T-helper 1 cell (primary cell): Measurements from ENCODE around the gene SND1.
"Not testable (repeated sequence)": the region's sequence is repeated elsewhere in the genome, so short reads cannot be mapped to it uniquely, and the experiment has no call there.

Experiments
- DNase-seq, 5 donors: peaks; one replicate each; pipeline ENCODE4 v3.0.0-alpha.2; 2012 to 2020

SND1 gene

GRCh38 chr7:127653396-127653795, 1.4 kb downstream of the SND1 start:
- DNase-seq: no peak

DNA sequence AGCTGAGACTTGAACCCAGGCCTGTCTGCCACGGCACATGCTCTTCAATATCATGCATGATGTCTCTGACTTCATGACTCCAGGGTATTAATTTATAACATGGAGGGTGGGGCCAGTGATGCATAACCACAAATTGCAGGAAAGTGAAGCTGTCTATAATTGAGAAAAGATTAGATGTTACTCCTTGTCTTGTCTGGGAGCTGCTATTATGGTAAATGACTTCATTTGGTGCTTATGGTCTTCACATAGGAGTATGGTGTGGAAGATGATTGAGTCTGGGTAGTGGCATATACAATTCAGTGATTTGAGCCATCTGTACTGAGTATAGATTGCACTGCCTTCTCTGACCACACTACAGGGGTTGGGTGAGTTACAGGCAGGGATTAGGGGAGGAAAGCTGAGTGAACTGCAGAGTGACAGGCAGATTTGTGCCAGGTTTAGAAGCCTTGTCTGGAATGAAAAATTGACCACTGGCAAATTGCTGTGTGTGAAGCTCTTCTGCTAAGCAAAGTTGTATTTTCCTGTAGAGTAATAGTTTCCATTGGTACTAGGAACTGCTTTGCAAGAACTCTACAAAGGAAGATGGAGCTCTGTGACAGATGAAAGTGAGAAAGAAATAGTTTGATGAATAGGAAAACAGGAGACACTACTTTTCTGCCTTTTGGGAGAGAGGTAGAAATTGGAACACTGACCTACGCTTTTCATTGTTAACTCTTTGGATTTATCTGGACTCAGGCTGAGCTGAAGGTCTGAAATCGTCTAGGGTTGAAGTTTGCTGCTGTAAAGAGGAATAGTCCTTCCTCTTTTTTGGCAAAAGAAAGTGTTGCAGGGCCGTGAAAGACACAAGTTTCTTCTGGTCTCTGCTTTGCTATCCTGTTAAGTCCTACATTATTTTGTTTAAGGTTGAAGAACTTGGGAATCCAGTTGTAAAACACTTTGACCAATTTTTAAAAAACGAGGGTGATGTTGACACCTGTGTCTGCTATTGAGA, 2.7 kb downstream of the SND1 start:
- peak in 1 of 5 donors; percentile 12 for DNase-seq

DNA sequence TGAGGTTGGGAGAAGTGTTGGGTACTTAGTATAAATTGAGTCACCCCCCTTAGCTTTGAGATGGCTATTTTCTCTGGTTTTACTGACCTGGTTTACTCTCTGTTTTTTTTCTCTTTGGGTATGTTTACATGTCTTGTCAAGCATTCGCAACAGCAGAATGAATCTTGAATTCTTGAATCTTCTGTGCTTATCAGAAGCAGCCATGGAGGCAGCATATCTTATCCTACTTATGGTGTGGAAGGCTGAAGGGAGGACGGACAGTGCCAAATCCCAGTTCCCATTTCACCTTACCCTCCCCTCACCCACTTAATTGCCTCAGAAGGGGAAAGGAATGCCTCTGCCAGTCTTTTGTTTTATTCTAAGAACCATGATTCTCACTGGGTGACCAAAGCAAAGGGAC, 3.7 kb downstream of the SND1 start:
- DNase-seq: no peak

DNA sequence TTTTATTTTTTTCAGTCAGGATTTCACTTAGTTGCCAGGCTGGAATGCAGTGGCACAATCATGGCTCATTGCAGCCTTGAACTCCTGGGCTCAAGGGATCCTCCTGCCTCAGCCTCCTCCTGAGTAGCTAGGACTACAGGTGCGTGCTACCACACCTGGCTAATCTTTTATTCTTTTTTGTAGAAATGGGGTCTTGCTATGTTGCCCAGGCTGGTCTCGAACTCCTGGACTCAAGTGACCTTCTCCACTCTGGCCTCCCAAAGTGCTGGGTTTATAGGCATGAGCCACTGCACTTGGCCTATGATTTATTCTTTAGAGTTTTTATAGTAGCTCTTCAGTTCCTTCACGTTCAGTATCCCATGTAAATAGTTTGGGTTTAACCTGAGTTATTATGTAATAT, 5.5 kb downstream of the SND1 start:
- DNase-seq: no peak

DNA sequence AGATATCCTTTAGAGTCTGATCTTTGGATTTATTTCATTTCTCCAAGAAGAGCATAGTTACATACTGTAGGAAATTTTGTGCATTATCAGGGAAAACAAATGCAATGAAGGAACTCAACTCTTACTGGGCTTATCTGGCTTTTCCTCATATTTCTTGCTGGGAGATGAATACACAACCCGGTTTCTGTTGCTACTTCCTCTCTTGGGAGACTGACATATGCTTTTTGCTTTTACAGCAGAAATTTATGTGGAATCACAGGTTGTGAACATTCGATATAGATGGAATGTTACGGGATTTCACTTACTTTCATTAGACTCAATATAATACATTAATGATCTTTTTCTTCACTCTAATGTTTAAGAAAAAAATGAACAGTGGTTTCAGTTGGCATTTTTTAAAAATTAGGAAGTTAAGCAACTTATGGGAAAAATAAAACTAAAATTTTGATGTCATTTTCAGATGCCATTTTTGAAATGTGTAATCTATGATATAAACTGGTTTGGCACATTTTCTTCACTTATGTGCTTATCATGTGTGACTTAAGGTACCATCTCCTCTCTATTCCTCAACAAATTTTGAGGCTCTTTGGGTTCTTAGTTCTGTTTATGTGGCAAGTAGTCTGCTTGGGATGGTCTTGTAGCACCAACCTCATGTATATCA, 7.1 kb downstream of the SND1 start:
- DNase-seq: no peak

- no peak for DNase-seq
Measured at GRCh38 chr7:127665922-127666321, 13.9 kb downstream of the SND1 start.

DNA sequence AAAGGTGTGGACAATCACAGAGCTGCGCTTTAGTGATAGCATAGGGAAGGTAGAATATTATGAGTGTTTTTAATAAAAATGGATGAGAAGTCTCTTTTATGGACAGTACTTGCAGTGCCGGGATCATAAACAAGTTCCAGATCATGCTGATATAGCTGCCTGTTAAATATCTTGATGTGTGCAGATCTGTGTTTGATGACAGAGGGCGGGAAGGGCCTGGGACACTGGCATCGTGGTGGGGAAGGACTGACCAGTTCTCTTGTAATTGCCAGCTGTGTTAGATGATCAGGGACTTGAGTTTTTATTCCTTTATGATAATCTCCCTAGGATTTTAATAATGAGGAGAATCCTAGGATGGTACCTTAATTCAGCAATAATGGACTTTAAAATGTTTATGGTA, 14.6 kb downstream of the SND1 start:
- no peak for DNase-seq

DNA sequence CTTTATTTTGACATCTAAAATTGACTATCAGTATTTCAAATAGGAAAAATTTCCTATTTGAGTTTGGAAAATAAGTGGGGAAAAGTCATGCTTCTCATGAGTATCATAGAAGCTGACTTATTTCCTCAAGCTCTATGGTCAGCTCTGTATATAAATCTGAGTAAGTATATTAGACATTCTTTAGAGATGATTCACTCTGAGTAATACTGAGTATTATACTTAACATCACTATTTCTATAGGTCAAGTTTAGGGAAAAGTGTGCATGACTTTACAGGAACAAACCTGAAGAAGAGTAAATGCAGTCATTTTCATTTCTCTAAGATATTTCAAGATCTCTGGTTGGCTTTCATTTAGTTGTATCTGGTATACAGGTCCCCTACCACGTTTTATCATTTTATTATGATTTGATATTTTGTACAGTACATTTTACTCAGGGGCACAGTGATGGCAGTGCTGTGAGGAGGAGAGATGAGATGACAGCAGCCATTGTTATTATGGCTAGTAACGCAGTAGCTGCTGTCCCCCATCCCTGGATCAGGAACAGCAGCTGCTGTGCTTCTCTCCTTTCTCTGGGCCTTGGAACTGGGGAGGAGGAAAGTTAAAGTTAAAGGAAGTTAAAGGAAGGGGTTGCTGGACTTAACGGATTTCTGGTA, 15.2 kb downstream of the SND1 start:
- no peak for DNase-seq

GRCh38 chr7:127667759-127668530, 16.0 kb downstream of the SND1 start:
- DNase-seq: no peak

DNA sequence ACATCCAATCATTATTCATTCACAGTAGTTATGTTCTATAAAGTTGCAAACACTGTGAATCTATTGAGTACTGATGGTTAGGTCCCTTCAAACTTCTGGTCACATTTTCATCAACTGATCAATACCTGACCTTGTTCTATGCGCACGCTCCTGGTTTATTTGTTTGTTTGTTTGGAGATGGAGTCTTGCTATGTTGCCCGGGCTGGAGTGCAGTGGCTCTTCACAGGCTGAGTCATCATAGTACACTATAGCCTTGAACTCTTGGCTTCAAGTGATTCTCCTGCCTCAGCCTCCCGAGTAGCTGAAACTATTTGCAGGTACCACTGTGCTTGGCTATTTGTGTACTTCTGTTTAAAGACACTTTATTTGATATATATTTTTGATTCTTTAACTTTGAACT, 19.3 kb downstream of the SND1 start:
- no peak for DNase-seq

GRCh38 chr7:127673902-127674301, 21.9 kb downstream of the SND1 start:
- no peak for DNase-seq

- no peak for DNase-seq
Measured at GRCh38 chr7:127674361-127674760, 22.4 kb downstream of the SND1 start.

- not testable (repeated sequence) for DNase-seq
Measured at GRCh38 chr7:127674923-127675322, 22.9 kb downstream of the SND1 start.

- DNase-seq: no peak
Measured at GRCh38 chr7:127675721-127676120, 23.7 kb downstream of the SND1 start.

DNA sequence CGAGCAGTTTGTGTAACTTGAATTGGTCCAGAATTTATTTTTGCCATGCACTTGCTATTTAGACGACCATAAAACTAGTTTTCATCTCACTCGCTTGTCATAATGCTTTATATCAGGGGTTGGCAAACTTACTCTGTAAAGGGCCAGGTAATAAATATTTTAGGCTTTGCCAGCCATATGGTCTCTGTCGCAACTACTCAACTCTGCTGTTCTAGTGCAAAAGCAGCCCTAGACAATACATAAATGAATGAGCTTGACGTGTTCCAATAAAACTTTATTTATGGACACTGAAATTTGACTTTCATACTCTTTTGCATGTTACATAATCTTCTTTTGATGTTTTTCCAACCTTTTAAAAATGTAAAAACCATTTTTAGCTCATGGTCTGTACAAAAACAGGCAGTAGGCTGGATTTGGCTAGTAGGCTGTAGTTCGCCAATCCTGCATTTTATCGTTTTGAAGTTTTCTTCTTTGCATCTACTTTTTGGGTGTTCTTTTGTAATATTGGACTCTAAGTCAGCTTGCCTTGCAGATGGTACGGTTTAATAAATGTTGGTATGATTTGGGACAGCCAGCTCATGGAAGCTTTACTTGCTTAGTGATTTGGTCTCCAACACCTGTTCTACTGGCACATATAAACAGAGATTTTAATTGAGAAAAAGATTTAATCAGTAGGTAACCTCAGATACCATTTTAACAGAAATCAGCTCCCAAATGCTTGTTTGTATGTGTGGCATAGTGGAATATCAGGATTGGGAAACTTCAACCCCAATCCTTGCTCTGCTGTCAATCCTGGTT, 25.6 kb downstream of the SND1 start:
- no peak for DNase-seq

- DNase-seq: no peak
Measured at GRCh38 chr7:127678337-127678736, 26.3 kb downstream of the SND1 start.

DNA sequence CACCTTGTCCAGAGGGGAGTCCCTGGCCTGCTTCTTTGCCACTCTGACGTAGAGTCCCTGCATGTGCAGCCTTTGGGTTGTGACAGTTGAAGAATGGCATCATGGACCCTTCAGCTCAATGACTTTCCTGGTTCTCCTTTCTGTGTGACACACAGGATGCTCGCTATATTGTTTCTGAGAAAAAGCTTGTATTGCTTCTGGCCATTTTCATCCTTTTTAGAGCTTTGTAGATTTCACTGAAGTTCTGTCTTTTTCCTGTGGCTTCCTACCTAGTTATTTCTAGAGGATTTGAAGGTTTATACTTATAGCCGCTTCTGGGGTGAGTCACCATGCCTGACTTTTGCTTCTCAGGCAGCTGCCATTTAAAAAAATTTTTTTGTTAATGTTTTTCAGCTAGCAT, 27.0 kb downstream of the SND1 start:
- DNase-seq: peak in 1 of 5 donors; percentile 70

DNA sequence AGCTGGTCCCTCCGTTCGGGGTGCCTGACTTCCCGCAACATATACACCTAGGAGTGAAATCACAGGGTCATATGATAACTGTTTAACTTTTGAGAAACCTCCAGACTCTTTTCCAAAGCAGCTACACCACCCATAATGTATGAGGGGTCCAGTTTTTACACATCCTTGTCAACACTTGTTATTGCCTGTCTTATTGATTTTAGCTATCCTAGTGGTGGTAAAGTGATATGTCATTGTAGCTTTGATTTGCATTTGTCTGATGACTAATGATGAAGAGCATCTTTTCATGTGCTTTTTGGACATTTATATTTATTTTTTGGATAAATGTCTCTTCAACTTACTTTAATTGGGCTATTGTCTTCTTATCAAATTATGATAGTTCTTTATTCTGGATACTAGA, 29.0 kb downstream of the SND1 start:
- DNase-seq: no peak

DNA sequence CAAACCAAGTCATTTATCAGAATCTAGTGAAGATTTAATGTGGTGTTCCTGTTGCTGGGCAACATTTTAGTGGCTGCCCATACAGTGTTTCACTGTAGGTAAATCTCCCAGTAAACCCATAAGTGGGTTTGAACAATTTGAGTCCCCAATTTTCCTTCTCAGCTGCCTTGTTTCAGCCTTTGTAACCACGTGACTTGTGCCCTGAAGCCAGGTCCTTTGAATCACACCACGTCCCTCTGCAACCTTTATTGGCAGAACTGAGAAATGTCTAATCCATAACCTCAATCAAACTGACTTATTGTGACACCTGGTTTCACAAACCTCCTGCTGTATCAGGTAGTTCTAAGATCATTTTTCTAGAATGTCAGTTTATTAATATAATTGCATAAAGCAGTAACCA, 30.1 kb downstream of the SND1 start:
- no peak for DNase-seq

DNA sequence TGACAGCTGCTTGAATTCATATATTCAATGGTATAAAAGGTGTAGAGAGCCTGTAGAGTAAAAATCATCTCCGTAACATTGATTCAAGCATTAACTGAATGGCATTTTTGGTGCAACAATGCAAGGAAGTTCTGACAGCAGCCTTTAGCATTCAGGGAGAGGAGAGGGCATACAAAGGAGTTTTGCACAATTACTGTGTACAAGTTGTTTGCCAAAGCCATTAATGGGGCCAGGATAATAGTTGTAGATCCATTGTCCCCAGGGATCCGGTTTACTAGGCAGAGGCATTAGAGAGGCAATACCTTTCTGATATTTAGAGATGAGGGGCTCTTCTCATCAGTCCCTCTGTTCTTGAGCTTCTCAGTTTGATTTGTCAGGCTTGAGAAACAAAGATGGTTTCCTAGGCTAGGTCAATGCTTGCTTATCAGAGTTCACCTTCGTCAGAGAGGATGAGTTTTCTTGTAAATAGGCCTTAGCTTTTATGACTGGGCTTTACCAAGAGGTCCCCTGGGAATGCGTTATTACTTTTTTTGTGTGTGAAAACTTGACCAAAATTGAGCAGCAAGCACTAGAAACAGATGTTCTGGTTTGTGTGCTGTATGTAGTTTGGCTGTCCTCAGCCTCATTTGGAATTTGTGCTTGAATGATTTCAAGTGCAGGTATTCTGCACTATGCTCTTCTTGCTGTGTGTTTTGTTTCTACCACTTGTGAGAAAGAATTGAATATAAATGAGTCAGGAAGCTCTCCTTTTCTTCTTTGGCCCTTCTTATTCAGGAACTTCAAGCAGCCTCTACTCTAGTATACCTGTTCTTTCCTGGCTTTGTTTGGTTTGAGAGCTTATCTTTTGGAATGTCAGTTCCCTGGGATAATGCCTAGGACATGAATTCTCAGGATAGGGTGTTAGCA, 32.0 kb downstream of the SND1 start:
- no peak for DNase-seq
